Measurements from ENCODE around the gene AEBP1. TPM values are rescaled to one million over a fixed set of nuclear protein-coding genes. Genes with fewer than 3 reads are reported as not detected.

Gene AEBP1
- total and polyA plus RNA-seq, 8 donors, result 5.1 to 49.3 (median 17.5) TPM

- TF ChIP-seq, protein P1, sequence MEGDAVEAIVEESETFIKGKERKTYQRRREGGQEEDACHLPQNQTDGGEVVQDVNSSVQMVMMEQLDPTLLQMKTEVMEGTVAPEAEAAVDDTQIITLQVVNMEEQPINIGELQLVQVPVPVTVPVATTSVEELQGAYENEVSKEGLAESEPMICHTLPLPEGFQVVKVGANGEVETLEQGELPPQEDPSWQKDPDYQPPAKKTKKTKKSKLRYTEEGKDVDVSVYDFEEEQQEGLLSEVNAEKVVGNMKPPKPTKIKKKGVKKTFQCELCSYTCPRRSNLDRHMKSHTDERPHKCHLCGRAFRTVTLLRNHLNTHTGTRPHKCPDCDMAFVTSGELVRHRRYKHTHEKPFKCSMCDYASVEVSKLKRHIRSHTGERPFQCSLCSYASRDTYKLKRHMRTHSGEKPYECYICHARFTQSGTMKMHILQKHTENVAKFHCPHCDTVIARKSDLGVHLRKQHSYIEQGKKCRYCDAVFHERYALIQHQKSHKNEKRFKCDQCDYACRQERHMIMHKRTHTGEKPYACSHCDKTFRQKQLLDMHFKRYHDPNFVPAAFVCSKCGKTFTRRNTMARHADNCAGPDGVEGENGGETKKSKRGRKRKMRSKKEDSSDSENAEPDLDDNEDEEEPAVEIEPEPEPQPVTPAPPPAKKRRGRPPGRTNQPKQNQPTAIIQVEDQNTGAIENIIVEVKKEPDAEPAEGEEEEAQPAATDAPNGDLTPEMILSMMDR (IDR thresholded peaks at IDR 0.05), result no peak
- no peaks in the 10 kb centered on the region for H3K9me3 ChIP-seq
- no peak overlapping the region for H3K4me3 ChIP-seq
- ATAC-seq, result no peak
- no peak for FAIRE-seq
- no peaks in the 10 kb centered on the region for H3K36me3 ChIP-seq
- no peak overlapping the region for H3K27ac ChIP-seq
- H3K4me1 ChIP-seq, result no peaks in the 10 kb centered on the region
- H3K27me3 ChIP-seq, result no peaks in the 10 kb centered on the region
- DNase-seq, result no peak
- WGBS, 2 donors, result 69 to 77% methylated on average over 3 of the region's 3 CpGs
- intact Hi-C loops (cut with DNase I), result no loop called here
These were observed 50.6 kb downstream of the AEBP1 start for GRCh38 chr7:44154703-44155102.

DNA sequence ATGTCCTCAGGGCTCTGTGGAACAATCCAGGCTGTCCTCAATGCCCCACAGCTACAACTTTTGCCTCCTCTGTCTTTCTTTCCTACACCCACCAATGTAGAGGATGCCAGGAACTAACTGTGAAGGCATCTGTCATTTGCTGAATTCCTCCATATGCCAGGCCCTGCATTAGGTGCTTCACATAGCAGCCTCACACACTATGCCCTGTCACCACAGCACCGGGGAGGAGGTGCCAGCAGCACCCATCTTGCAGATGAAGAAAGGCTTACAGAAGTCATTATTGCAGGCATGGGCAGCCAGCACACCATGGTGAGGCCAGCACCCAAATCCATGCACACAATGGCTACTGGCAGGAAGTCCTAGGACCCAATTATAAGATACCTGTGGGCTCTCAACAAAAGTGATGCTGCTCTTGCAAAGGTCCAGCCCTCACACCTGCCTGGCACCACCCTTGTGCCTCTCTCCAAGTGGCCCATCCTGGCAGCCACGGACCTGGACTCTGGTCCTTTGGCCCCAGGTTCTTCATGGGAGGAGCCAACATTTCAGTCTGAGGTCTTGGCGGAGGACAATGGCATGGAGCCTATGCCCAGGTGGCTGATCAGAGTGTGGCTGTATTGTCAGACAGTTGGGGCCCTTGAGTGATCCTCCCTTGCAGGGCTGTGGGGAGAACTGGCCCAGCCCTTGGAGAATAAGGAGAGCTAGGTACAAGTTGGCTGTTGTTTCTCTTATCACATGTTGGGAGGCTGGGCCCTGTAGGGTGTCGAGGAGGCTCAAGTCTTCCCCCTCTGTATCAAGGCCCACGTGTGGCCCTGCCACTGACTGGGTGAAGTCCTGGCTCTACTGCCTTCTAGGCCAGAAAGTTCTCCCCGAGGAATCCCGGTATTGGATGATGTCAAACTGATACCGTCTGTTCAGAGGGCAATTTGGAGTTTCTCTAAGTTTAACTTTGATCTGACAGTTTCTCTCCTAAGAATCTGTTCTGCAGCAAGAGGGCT lies 51.3 kb downstream of the AEBP1 start:
- H3K27ac ChIP-seq, result no peak overlapping the region
- no peak overlapping the region for H3K4me3 ChIP-seq
- DNase-seq (peak in 2 of 6 donors; percentile 40 to 61), ATAC-seq (peak; percentile 19 to 80 (median 68)), FAIRE-seq (no peak)
- TF ChIP-seq, protein P1 (IDR thresholded peaks at IDR 0.05), result no peak
- no peaks in the 10 kb centered on the region for H3K27me3 ChIP-seq
- H3K4me1 ChIP-seq, result no peaks in the 10 kb centered on the region
- WGBS, 2 donors, result 61 to 64% methylated on average over 8 of the region's 8 CpGs
- no peaks in the 10 kb centered on the region for H3K9me3 ChIP-seq
- H3K36me3 ChIP-seq, result no peaks in the 10 kb centered on the region
- intact Hi-C loops (cut with DNase I), result no loop called here

DNA sequence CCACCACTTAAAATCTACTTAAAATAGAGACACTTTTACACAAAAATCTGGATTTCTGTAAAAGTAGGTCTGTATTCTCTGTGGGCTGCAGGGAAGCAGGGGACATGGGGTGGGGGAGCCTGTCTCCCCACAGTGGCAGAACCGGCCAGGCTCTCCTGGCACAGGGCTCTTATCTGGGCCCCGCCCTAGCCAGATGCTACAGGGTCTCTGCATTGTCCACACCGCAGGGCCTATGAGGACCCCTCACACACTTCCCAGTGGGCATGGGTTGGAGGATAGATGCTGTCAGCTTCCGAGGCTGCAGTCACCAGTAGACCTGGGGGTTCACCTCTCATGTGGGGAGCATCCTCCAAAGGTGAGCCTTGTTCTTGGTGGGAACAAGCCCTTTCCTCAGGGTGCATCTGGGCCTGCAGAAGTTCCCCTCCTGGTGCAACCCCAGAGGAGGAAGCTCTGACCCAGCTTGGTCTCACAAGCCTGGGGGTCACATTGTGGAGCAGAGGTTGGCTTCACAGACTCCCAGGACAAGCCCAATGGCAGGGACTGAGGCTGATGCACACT lies 52.4 kb downstream of the AEBP1 start:
- TF ChIP-seq, protein P1 (IDR thresholded peaks at IDR 0.05), result no peak
- WGBS, 2 donors, result 87 to 90% methylated on average over 4 of the region's 4 CpGs
- intact Hi-C loops (cut with DNase I), result no loop called here
- no peak overlapping the region for H3K27ac ChIP-seq
- DNase-seq (no peak), ATAC-seq (no peak), FAIRE-seq (no peak)
- no peak overlapping the region for H3K4me3 ChIP-seq
- no peaks in the 10 kb centered on the region for H3K9me3 ChIP-seq
- no peaks in the 10 kb centered on the region for H3K4me1 ChIP-seq
- no peaks in the 10 kb centered on the region for H3K36me3 ChIP-seq
- no peaks in the 10 kb centered on the region for H3K27me3 ChIP-seq

DNA sequence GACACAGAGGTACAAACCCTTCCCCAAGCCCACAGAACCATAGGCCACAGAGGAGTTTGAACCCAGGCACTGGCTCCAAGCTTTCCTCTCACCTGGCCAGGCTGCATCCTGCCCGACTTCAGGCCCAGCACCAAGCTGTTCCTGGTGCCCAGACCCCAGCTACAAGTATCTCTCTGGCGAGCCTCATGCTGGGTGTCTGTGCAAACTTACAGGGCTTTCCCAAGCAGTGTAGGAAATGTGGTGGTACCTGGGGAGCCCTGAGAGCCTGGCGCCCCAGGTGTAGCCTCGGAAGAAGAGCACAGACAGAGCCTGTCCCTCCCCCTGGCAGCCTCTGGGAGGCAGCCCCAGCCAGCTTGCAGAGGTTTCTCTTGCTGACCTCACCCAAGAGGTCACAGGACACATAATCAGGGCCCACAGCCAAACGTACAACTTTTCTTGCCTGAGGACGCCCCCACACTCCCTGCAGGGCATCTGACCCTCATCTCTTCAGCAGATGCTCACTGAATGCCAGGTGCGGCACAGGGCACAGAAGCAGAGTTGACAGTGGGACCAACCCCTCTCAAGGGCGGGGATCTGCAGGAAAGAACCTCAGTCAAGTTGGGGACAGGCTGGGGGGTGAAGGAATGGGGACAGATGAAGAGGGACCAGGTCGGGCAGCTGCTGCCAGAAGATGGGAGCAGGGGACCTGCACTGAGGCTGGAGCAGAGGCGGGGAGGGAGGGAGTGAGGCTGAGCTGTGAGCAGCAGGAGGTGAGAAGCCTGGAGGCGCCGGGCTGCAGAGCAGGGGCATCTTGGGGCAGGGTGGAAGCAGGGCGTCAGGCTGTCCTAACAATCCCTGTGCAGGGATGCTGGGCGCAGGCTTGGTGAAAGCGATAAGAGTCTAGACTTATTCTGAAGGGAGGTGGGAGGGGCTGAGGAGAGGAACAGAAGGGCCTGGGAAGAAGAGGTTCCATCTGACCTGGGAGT lies 53.3 kb downstream of the AEBP1 start:
- WGBS, 2 donors, result 77 to 80% methylated on average over 15 of the region's 15 CpGs
- intact Hi-C loops (cut with DNase I), result no loop called here
- no peaks in the 10 kb centered on the region for H3K36me3 ChIP-seq
- DNase-seq (peak in 1 of 6 donors; percentile 63), FAIRE-seq (no peak), ATAC-seq (no peak)
- H3K9me3 ChIP-seq, result no peaks in the 10 kb centered on the region
- no peak overlapping the region for H3K27ac ChIP-seq
- H3K4me3 ChIP-seq, result no peak overlapping the region
- no peaks in the 10 kb centered on the region for H3K27me3 ChIP-seq
- no peaks in the 10 kb centered on the region for H3K4me1 ChIP-seq
- TF ChIP-seq, protein P1 (IDR thresholded peaks at IDR 0.05), result no peak

Measured in pancreas (tissue), 10 donors.